GM18909 (cell line): ENCODE measurements around the gene CYB561.

Source experiments
- ATAC-seq: cut with Tn5 transposase; IDR thresholded peaks from one replicate; pipeline ENCODE4 v1.9.1; 2021; ENCODE audit warnings: mild to moderate bottlenecking; ENCODE audit not compliant: unreplicated experiment, poor library complexity

Gene CYB561

DNA sequence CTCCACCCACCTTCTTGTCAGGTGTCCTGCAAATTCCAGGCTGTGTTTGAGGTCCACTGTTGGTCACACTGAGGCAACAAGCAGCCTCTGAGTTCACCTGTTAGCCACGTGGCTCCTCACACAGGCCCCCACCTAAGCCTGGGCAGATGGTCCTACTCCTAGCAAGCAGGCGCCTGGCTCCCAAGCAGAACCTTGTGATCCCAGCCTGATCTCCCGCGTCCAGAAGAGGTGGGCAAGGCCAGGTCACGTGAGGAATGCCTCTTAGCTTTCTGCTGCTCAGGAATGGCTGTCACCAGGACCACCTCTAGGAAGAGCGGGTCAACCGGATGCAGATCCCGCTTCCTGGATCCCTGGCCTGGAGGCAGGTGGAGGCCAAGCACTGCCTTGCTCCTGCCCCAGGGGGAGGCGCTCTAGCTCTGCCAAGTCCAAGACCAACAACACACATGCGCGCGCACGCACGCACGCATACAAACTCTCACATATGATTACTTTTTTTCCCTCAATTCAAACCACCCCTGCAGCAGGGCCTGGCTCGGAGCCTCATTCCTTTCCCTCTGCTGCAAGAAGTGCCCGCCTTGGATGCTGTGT, 9.5 kb downstream of the CYB561 start:
- no peak for ATAC-seq

DNA sequence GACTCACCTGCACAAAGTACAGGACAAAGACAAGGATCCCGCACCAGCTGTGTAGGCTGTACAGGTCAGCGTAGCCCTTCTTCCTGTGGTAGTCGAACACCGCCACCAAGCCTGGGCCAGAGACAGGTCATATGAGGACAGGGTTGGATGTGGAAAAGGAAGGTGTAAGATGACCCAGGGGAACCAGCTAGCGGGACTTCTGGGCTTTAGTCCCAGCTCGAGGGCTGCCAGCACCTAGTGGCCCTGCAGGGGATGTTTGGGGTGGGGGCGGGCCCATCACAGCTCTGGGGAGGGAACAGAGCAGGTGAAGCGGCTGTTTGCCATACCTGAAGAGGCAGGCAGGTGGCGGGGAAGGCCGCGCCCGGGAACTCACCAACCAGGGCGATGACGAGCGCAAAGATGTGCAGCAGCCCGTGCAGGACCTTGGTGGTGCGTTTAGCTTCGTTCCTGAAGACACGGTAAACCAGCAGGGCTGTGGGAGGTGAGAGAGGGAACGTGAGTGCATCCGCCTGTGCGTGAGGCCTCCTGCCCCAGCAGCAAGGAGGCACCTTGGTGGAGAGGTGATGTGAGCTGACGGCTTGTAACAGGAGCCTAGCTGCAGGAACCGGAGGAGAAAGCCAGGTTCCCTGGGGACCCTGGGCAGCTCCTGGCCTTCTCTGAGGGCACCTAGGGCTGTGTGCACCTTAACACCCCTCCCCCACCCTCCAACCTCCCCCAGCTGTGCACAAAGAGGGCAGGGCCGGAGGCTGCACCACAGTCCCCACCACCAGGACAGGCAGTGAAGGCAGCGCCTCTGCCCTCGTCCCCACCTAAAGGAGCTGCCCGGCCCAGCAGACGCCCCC, 10.2 kb downstream of the CYB561 start:
- no peak for ATAC-seq

DNA sequence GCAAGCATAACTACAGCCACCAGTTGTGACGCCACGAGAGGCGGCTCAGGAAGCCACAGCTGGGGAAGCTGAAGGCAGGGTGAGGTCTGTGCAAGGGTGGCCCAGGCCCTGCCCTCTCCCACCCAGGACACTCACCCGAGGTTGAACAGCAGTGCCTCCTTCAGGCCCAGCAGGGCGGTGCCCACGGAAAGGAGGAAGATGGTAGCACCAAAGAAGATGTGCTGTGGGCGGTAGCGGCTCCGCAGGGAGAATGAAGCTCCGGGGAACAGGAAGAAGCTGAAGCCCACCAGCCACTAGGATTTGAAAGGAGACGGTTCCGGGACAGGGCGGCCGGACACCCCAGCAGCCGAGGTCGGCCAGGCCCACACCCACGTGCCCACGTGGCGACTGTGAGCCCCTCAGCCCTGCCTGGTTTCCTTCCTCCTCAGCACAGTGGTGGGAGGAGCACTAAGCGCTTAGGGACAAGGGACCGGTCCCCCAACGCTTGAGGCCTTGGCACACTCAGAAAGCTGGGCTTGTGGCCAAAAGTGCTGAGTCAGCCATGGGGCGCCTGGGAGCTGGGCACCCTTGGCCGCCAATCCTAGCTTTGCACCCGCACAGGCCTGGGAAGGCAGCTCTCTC, 11.0 kb downstream of the CYB561 start:
- no peak for ATAC-seq

DNA sequence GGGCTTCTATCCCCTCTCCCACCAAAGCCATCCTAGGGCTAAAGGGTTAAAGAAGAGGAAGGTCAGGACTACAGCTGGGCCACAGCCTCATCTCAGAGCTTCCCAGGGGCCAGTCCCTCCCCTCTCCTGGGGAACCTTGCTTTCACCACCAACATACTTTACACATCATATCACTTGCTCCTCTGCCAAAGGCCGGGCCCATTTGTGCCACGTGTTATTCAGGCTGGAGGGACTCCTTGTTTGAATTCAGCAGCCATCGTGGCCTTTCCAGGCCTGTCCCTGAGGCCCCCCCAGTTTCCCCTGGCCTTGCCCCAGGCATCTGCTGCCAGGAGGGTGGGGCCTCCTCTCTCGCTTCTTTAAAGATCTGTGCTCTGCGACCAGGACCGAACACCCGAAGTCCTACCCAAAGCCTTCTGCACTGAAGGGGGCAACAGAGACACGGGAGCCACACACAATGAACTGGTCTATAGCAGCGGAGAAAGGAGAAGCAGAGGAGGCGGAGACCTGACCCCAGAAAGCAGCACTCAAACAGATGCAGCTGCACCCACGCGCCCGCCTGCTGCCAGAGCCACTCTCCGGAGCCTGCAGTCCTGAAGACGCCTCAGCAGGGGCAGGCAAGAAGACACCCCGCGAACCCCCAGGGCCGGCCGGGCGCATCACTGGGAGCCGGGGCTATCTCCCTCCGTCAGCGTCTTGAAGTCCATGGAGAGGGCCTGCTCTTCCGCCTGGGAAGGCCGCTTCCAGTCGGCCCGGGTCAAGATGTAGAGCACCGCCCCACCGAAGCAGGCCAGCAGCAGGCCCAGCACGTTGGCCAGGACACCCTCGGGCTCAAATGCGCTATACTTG, 12.1 kb downstream of the CYB561 start:
- no peak for ATAC-seq

DNA sequence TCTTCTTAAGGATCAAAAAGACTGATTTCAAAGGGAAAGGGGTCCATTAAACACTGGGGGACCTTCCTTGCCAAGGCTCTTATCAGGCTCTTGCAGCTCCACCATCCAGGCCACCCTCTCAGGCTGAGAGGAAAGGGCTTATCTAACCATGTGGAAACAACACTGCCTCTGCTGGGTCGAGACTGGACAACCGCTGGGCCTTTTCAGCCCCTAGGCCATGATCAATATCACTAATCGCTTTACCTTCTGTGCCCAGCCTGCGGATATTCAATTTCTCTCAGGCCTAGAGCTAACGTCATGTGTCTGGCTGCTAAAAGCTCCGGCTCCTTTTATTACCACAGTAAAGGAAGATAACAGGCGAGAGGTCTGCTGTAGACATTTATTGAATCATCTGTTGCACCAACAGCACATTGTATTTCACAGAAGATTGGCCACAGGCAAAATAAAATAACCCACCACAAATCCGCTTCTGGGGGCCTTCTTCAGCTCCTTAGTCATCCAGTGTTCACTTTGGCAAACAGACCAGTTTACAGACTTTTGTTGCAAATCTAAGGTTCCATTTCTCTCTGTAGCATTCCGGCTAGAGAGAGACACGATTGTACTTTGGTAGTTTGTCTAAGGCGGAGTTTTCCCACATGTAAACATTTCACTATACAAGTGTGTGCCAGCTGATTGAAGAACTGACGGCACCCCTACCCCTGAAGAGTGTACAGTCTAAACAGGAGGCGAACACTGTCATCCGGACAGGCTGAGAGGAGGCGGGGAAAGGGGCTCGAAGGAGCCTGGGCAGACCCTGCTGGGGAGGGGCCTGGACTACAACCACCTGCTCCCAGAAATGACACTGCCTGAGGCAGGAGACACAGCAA, 13.9 kb downstream of the CYB561 start:
- no peak for ATAC-seq

DNA sequence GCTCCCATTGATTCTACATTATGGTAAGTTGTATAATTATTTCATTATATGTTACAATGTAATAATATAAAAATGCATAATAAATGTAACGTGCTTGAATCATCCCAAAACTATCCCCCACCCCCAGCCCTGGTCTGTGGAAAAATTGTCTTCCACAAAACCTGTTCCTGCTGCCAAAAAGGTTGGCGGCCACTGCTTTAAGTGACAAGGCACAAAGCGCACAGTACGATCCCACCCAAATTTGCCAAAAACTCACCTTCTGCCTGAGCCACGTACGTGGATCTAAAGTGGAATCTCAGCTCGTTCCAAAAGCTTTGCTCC, 14.5 kb downstream of the CYB561 start:
- ATAC-seq, result no peak

DNA sequence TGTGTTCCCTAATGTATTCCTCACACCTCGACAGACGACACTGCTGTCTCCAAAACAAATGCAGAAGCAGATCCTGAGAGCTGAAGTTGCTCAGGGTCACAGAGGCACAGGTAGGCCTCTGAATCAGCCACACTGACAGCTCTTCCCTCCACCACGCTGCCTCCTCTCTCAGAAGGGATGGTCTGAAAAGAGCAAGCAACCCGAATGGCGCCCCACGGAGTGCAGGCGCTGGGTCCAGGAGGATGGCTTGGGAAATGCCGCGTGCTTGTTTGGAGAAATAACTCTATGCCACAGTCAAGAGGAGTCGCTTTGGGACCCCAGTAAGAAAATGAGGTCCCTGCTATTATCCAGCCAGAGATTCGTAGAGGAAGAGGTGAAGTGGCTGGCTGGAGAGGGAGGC, 15.9 kb downstream of the CYB561 start:
- no peak for ATAC-seq

DNA sequence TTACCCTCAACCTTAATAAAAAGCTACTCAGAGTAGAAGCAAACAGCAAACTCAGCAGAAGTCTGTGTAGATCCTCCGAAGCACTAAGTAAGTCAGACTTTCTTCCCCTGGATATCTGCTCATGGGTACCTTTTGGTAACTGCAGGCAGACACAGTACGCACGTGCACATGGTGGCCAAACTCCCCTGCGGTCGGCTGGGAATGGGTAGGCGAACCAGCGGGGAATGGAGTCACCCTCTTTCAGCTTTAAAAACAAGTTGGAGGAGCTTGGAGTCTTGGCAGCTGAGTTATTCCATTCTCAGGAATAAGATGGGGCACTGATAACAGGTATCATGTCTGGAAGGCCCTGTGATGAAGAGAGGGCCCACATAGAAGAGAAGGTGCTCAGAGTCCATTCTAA, 16.3 kb downstream of the CYB561 start:
- ATAC-seq, result no peak

DNA sequence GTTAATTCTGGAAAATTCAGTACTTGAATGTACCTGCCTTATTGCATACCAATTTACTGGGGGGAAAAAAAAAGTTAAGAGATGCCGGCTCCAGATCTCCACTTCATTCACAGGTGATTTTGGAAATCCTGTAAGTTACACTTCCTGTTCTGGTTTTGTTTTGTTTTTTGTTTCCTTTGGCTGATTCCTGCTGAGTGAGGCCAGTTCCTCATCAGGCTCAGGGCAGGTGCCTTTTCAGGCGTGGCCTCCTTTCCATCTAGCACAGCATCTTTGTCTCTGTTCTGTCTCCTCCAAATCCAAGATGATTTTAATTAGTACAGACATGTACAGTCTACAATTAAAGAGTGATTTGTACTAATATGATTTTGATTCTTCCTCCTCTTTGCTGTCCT, 19.2 kb downstream of the CYB561 start:
- ATAC-seq, result no peak

DNA sequence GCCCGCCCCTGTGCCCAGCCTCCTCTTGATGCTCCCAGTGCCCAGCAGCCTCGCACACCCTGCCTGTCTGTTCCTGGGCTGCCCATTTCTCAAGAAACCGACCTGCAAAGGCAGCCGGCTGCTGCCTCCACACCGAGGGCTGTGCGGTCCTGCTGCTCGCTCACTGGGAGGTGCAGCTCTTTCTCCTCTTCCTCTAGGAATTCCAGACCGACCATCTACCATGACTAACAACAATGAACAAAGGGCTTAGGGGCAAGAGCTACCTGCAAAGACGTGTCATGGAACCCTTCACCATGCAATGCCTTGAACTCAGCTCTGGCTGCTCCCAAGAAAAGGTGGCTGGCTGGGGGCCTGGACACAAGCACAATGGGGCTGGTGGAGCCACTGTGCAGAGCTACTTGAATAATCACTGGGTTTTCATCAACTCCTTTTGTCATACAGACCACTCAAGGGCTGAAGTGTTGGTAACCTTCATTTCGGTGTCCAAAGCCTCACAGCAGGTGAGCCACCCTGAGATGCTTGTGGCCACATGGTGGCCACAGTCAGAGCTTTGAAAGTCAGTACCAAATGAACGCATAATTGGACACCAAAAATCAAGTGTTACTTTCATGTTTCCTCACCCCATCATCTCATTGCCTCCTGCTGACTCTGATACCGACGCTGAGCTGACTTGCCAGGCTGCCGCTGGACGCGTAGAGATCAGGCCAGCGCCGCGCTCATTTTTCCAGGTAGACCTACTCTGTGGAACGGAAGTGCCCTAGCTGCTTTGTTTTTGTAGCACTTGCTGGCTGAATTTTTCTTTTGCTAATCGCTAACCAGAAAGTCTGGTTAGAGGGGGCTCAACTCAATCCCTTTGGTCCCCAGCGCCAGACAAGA, 19.8 kb downstream of the CYB561 start:
- ATAC-seq, result no peak

DNA sequence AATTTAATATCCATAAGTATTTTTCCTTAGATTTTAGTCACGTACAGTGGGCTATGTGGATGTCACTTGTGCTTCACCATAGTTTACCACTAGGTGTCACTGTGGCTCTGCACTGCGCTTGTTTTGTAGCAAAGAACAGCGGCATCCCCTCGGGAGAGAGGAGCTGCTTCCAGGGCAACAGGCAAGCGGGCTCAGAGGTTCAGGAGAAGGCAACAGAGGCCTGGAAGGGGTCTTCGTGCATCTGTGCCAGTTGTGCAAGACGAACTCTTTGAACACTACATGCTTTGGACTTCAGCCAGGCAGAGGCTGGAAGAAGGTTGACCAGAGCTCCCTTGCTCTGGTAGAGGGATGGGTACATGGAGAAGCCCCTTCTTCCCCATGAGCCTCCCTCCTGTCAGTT, 20.6 kb downstream of the CYB561 start:
- ATAC-seq, result peak; percentile 50

DNA sequence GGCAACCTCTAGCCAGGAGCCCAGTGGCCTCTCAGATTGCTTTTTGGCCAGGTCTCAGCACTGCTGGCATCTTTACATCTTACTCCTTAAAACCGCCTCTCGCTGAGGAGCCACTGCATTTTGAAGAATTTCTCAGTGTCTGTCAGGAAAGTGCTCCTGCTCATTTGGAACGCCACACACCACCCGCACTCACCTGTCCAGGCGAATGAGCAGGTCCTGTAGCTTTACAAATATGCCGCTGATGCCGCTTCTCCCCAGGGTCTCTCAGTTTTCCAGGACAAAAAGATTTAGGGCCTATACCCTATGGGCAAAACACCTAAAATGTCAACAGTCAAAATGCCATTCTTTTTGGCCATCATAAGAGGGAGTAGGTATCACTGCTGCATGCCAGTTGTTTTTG, 22.1 kb downstream of the CYB561 start:
- ATAC-seq, result no peak

DNA sequence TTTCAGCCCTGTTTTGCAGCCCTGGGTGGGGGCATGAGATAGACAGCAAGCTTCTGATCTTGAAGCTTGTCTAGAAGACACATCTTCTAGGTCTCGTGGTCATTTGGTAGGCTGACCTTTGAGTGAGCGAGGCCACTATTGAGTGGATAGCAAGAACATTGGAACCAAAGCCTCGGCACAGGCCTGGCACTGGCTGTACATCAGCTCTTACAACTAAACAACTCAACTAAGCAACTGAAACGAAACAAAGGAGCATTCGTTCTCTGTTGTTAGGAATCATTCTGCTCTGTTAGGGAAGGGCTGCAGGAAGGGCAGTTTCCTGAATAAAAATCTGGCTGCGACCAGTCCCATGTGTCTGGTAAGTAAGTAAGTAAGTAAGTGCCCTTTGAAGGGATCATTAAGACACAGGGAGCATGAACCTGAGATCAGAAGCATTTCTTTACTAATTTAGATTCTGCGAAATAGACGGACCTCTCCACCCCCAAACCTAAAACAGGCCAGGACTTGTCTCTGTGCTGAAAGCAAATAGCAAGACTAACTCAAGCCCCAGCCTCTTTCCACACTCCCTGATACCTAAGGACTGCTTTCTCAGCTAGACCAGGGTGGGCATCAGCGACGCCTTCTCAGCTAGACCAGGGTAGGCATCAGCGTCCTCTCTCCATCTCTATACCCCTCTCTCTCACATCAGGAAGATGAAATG, 22.7 kb downstream of the CYB561 start:
- no peak for ATAC-seq

DNA sequence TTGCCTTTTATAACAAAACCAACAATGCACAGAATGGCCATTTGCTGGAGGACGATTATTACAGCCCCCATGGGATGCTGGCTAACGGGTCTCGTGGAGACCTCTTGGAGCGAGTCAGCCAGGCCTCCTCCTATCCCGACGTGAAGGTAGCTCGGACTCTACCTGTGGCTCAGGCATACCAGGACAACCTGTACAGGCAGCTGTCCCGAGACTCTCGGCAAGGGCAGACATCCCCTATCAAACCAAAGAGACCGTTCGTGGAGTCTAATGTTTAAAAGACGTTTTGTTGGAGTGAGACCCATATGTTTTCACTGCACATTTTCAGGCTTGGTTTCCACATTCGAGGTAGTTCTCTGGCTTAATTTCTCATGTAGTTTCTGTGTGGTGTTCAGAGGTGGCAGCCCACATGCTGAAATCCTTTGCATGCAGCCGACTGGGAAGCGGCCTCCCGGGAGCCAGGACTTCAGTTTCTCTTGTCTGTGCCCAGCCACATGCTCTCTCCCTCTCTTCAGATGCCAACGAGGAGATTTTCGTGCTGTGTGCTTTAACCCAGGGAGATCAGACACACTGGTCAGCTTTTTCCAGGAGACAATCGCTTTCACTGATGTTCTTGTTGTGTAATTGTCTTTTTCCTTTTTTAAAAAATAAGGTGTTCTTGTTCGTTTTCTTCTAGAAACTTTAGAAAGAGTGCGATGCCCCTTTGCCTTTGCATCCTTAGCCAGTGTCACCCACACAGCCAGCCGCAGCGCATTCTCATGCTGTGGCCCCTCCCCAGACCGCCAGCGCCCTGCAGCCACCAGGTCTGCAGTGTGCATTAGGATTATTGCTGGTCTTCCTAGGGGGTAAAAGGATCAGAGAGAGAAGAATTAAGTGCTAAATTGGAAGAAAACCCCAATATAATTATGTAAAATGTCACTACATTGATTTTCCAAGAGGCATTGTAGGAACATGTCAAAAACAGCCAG, 24.1 kb downstream of the CYB561 start:
- no peak for ATAC-seq

DNA sequence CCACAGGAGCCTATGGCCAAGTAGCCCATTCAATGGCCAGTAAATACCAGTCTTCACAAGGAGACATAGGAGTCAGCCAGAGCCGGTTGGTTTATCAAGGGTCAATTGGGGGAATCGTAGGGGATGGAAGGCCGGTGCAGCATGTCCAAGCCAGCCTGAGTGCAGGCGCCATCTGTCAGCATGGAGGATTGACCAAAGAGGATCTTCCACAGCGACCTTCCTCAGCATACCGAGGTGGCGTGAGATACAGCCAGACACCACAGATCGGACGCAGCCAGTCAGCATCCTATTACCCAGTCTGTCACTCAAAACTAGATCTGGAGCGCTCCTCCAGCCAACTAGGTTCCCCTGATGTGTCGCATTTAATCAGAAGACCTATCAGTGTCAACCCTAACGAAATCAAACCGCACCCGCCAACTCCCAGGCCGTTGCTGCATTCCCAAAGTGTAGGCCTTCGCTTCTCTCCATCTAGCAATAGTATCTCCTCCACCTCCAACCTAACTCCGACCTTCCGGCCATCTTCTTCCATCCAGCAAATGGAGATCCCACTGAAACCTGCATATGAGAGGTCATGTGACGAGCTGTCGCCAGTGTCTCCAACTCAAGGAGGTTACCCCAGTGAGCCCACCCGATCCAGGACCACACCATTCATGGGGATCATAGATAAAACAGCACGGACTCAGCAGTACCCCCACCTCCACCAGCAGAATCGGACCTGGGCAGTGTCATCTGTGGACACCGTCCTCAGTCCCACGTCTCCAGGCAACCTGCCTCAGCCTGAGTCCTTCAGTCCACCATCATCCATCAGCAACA, 25.0 kb downstream of the CYB561 start:
- ATAC-seq, result no peak
